GM12878 (cell line): ENCODE measurements around the gene CD101. TPM values are rescaled to one million over a fixed set of nuclear protein-coding genes. Genes with fewer than 3 reads are reported as not detected.

Source experiments
- ATAC-seq: fragments of 200-7000 bp; cut with Tn5 transposase; 3 replicates; pipeline ENCODE4 v1.9.1; 2020; ENCODE audit warnings: mild to moderate bottlenecking, moderate library complexity
- BruUV-seq: library from RNA; stranded (reverse); fragments of 400-500 nt; replicated peaks from 2 replicates; lab custom pipeline; 2021; lab: Mats Ljungman, UMichigan
- CTCF ChIA-PET: fragments of 300-600 bp; sonication (Branson Sonifier 250); formaldehyde crosslinking; extraction: SDS; loops from one replicate; lab custom pipeline; 2021; ENCODE audit warnings: inconsistent platforms; lab: Yijun Ruan, JAX
- POLR2A ChIA-PET: fragments of 350-600 bp; formaldehyde crosslinking; extraction: SDS; loops from one replicate; lab custom pipeline; 2021; ENCODE audit warnings: inconsistent platforms; lab: Charles Lee
- RAD21 ChIA-PET: fragments of 300-600 bp; sonication (Branson Sonifier 250); formaldehyde crosslinking; loops from one replicate; lab custom pipeline; 2023; ENCODE audit warnings: antibody characterized with exemption; ENCODE audit not compliant: unreplicated experiment; lab: Charles Lee
- SMC1A ChIA-PET: fragments of 300-600 bp; sonication (Branson Sonifier 250); formaldehyde crosslinking; loops from one replicate; lab custom pipeline; 2023; ENCODE audit not compliant: unreplicated experiment, uncharacterized antibody; lab: Charles Lee
- DNase-seq: peaks from one replicate; pipeline ENCODE4 v3.0.0-alpha.2; 2011; ENCODE audit warnings: low read depth, low spot score
- FAIRE-seq: peaks from 3 replicates; lab custom pipeline; 2011; peaks lifted over from hg19 to GRCh38; lab: Jason Lieb, UNC
- H2AFZ ChIP-seq: 2 replicates; pipeline ENCODE4 v1.6.0; 2011; ENCODE audit warnings: low read depth, low read length, control low read depth; ENCODE audit not compliant: control insufficient read depth
- H3K27ac ChIP-seq: 2 replicates; pipeline ENCODE4 v1.5.1; 2011; ENCODE audit warnings: control low read depth; ENCODE audit not compliant: control insufficient read depth, insufficient read depth
- H3K27me3 ChIP-seq, 2 experiments: replicated peaks in 1 of 2; 2 replicates each; pipeline versions ENCODE4 v1.6.0 to v1.6.1; 2011; ENCODE audit warnings: low read length in 1 of 2; ENCODE audit not compliant: control insufficient read depth in 2 of 2, insufficient read depth in 2 of 2
- H3K36me3 ChIP-seq, 2 experiments: 2 replicates each; pipeline ENCODE4 v1.5.1; 2011; ENCODE audit warnings: low read length in 1 of 2; ENCODE audit not compliant: control insufficient read depth in 2 of 2, insufficient read depth in 2 of 2
- H3K4me1 ChIP-seq: 2 replicates; pipeline ENCODE4 v1.6.1; 2011; ENCODE audit warnings: mild to moderate bottlenecking, low read length, moderate library complexity, mixed read lengths; ENCODE audit not compliant: control insufficient read depth, insufficient read depth
- H3K4me2 ChIP-seq: 2 replicates; pipeline ENCODE4 v1.6.0; 2011; ENCODE audit warnings: control low read depth; ENCODE audit not compliant: control insufficient read depth, insufficient read depth
- H3K4me3 ChIP-seq: fragments of 200-600 bp; sonication (generic); 2 replicates; pipeline ENCODE4 v1.5.1; 2016
- H3K79me2 ChIP-seq: 2 replicates; pipeline ENCODE4 v1.6.0; 2011; ENCODE audit warnings: low read length; ENCODE audit not compliant: control insufficient read depth, insufficient read depth
- H3K9ac ChIP-seq: 2 replicates; pipeline ENCODE4 v1.8.0; 2011; ENCODE audit warnings: low read length, control low read depth, mixed read lengths; ENCODE audit not compliant: control insufficient read depth, insufficient read depth
- H3K9me3 ChIP-seq: replicated peaks from 3 replicates; pipeline ENCODE4 v1.5.1; 2011; ENCODE audit warnings: mild to moderate bottlenecking, low read length; ENCODE audit not compliant: control insufficient read depth, insufficient read depth
- H4K20me1 ChIP-seq: 2 replicates; pipeline ENCODE4 v1.6.0; 2011; ENCODE audit not compliant: control insufficient read depth, insufficient read depth
- BHLHE40 ChIP-seq, 2 experiments: fragments of 450-650 bp in 1 of 2; IDR thresholded peaks; 2 replicates each; pipeline ENCODE4 v1.6.1; 2011 to 2017; ENCODE audit warnings: low read depth in 2 of 2, borderline replicate concordance in 1 of 2, improper control_type of control experiment in 1 of 2, low read length in 1 of 2, mild to moderate bottlenecking in 1 of 2
- CBX3 ChIP-seq: fragments of 200-600 bp; sonication (generic); IDR thresholded peaks from 2 replicates; pipeline ENCODE4 v1.6.1; 2016; ENCODE audit warnings: low read depth, borderline replicate concordance
- DPF2 ChIP-seq: fragments of 450-650 bp; IDR thresholded peaks from 2 replicates; pipeline ENCODE4 v1.6.1; 2017; ENCODE audit warnings: mild to moderate bottlenecking
- GABPA ChIP-seq: IDR thresholded peaks from 2 replicates; pipeline ENCODE4 v1.6.1; 2014; ENCODE audit warnings: antibody characterized with exemption, low read depth, mild to moderate bottlenecking, inconsistent platforms
- IRF4 ChIP-seq: IDR thresholded peaks from 2 replicates; pipeline ENCODE4 v1.6.1; 2011; ENCODE audit warnings: low read depth, low read length
- KDM1A ChIP-seq: fragments of 200-600 bp; sonication (generic); IDR thresholded peaks from 2 replicates; pipeline ENCODE4 v1.6.1; 2016; ENCODE audit warnings: borderline replicate concordance
- MYB ChIP-seq: fragments of 150-350 bp; IDR thresholded peaks from 2 replicates; pipeline ENCODE4 v1.6.1; 2014; ENCODE audit warnings: mild to moderate bottlenecking, low read depth, low read length, borderline replicate concordance
- NR2C1 ChIP-seq: fragments of 450-650 bp; IDR thresholded peaks from 2 replicates; pipeline ENCODE4 v1.6.1; 2017; ENCODE audit warnings: antibody characterized with exemption, mild to moderate bottlenecking, moderate library complexity
- NRF1 ChIP-seq: conservative IDR thresholded peaks from 2 replicates; pipeline ENCODE4 v1.6.1; 2011; ENCODE audit warnings: mild to moderate bottlenecking, low read depth, low read length, improper control_type of control experiment
- POLR2A ChIP-seq: IDR thresholded peaks from 2 replicates; pipeline ENCODE4 v1.6.1; 2011; ENCODE audit warnings: low read depth, mild to moderate bottlenecking, low read length
- RFX5 ChIP-seq: IDR thresholded peaks from 2 replicates; pipeline ENCODE4 v1.6.1; 2011; ENCODE audit warnings: low read depth, low read length, improper control_type of control experiment
- STAT1 ChIP-seq: fragments of 450-650 bp; conservative IDR thresholded peaks from 2 replicates; pipeline ENCODE4 v1.6.1; 2014; ENCODE audit warnings: antibody characterized with exemption, mild to moderate bottlenecking
- WRNIP1 ChIP-seq: IDR thresholded peaks from 2 replicates; pipeline ENCODE4 v1.6.1; 2011; ENCODE audit warnings: low read depth, low read length, improper control_type of control experiment, borderline replicate concordance
- ZNF217 ChIP-seq: fragments of 450-650 bp; IDR thresholded peaks from 2 replicates; pipeline ENCODE4 v1.6.1; 2017; ENCODE audit warnings: antibody characterized with exemption, mild to moderate bottlenecking
- WGBS: methylation state at CpG from one replicate; pipeline ENCODE4 v1.1.6; 2016; ENCODE audit warnings: low lambda C conversion rate; ENCODE audit not compliant: insufficient replicate concordance, insufficient coverage; ENCODE audit errors: missing lambda C conversion rate; 5-methylcytosine and 5-hydroxymethylcytosine counted together
- in situ Hi-C: fragments of 300-500 bp; cut with MboI; formaldehyde crosslinking; loops from 9 replicates; pipeline ENCODE4 v1.14.3; 2018; ENCODE audit warnings: mixed read lengths
- intact Hi-C: fragments of 100-400 bp; cut with micrococcal nuclease; formaldehyde crosslinking; loops from one replicate; pipeline ENCODE4 v1.14.2; 2022; ENCODE audit not compliant: unreplicated experiment
- polyA plus RNA-seq, 11 experiments: library from polyadenylated mRNA; depleted of rRNA in 4 of 11; unstranded in 6 of 11; stranded (reverse) in 5 of 11; fragments of >200 nt; fragmentation: Nextera tagmentation in 4 of 11; fragmentation: Illumina TruSeq in 1 of 11; extraction: Ambion mirVana in 4 of 11; extraction: Trizol in 1 of 11; gene quantifications; 1 replicate in 1 of 11; 2 replicates in 10 of 11; pipeline versions ENCODE4 v1.2.1 to v1.2.3, GENCODE V29; 2011 to 2016; ENCODE audit warnings: inconsistent platforms in 2 of 11, missing spikeins in 2 of 11, low read depth in 1 of 11
- total RNA-seq, 4 experiments: library from RNA; depleted of rRNA in 3 of 4; stranded (reverse); fragments of >200 nt in 3 of 4; fragmentation: Illumina TruSeq in 1 of 4; extraction: Trizol in 1 of 4; gene quantifications; 2 replicates each; pipeline versions ENCODE4 v1.2.1 to v1.2.3, GENCODE V29; 2013 to 2021
- TF ChIP-seq, protein P1 (sequence below): IDR thresholded peaks from 2 replicates; pipeline ENCODE4 v1.6.1; 2012; ENCODE audit warnings: mild to moderate bottlenecking, low read depth, low read length

CD101 gene
- total and polyA plus RNA-seq, 10 of the 15 experiments (the other 5 are each of a cell fraction or from before 2014, with no cell fraction given) = 0.56 to 7.9 (median 2.9) TPM

- ChIA-PET SMC1A (no interaction called here), CTCF (no interaction called here), POLR2A (no interaction called here), RAD21 (no interaction called here)
- Histone ChIP-seq H3K4me2 (no peak overlapping the region), H4K20me1 (no peaks in the 10 kb centered on the region), H3K4me1 (no peaks in the 10 kb centered on the region), H2AFZ (no peak overlapping the region), H3K27me3 (no peaks in the 10 kb centered on the region), H3K79me2 (no peaks in the 10 kb centered on the region), H3K9ac (no peak overlapping the region), H3K4me3 (no peak overlapping the region), H3K9me3 (no peaks in the 10 kb centered on the region), H3K36me3 (no peaks in the 10 kb centered on the region), H3K27ac (no peak overlapping the region)
- DNase-seq = no peak
- no TSS peak for BruUV-seq
- intact Hi-C loops (no loop called here), in situ Hi-C loops (no loop called here)
- ATAC-seq = no peak
- TF ChIP-seq CBX3 (no peak), NR2C1 (no peak), STAT1 (no peak), GABPA (no peak), NRF1 (no peak), IRF4 (no peak), ZNF217 (no peak), POLR2A (no peak), DPF2 (no peak), KDM1A (no peak), RFX5 (no peak), BHLHE40 (IDR thresholded peaks at IDR 0.05; ENCODE audit: borderline replicate concordance in 1 of 2, low read depth in 2 of 2, low read length in 1 of 2) (no peak), WRNIP1 (no peak), MYB (no peak)
- TF ChIP-seq, protein P1, sequence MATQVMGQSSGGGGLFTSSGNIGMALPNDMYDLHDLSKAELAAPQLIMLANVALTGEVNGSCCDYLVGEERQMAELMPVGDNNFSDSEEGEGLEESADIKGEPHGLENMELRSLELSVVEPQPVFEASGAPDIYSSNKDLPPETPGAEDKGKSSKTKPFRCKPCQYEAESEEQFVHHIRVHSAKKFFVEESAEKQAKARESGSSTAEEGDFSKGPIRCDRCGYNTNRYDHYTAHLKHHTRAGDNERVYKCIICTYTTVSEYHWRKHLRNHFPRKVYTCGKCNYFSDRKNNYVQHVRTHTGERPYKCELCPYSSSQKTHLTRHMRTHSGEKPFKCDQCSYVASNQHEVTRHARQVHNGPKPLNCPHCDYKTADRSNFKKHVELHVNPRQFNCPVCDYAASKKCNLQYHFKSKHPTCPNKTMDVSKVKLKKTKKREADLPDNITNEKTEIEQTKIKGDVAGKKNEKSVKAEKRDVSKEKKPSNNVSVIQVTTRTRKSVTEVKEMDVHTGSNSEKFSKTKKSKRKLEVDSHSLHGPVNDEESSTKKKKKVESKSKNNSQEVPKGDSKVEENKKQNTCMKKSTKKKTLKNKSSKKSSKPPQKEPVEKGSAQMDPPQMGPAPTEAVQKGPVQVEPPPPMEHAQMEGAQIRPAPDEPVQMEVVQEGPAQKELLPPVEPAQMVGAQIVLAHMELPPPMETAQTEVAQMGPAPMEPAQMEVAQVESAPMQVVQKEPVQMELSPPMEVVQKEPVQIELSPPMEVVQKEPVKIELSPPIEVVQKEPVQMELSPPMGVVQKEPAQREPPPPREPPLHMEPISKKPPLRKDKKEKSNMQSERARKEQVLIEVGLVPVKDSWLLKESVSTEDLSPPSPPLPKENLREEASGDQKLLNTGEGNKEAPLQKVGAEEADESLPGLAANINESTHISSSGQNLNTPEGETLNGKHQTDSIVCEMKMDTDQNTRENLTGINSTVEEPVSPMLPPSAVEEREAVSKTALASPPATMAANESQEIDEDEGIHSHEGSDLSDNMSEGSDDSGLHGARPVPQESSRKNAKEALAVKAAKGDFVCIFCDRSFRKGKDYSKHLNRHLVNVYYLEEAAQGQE = no peak
- FAIRE-seq = no peak
- WGBS = 70% methylated on average over 6 of the region's 6 CpGs
Measured at GRCh38 chr1:116961606-116962005, 40.0 kb upstream of the CD101 start.
